ENCODE results near the gene TBC1D10A. TPM values are rescaled to one million over a fixed set of nuclear protein-coding genes. Genes with fewer than 3 reads are reported as not detected.

Gene TBC1D10A
- total RNA-seq, 1 donor from 2014 or later, result 7.9 TPM

DNA sequence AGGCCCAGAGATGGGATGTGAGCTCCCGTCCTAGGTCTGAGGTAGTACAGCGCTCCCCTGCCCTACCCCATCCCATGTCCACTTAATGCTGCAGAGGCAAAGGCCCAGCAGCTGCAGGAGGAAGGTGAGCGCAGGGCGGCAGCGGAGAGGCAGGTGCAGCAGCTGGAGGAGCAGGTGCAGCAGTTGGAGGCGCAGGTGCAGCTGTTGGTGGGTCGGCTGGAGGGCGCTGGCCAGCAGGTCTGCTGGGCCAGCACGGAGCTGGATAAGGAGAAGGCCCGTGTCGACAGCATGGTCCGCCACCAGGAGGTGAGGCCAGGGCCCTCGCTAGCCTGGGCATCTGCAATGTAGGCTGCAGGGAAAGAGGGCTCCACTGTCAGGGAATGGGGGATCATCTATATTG is 45.2 kb upstream of the TBC1D10A start:
- DNase-seq (ENCODE audit: low spot score), result no peak
- Mint-ChIP-seq H3K36me3 (ENCODE audit: low read depth, unreplicated experiment) (peaks cover 4% of the 10 kb centered on the region), H3K27me3 (ENCODE audit: unreplicated experiment) (peaks cover 9% of the 10 kb centered on the region)

DNA sequence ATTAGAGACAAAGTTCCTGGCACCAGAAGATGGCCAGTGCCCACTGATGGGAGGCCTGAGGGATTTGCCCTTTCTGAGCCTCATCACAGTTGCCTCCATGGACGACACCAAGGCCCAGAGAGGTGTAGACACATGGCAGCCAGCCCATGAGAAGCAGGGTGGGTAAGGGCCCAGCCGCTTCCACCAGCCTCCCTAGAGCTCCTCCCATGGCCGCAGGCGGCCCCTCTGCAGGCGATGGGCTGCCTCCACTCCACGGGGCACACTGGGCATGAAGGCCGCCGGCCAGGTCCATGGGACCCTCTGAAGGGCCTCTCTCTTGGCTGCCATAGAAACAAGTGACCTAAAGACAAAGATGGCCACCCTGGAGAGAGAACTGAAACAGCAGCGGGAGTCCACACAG is 44.6 kb upstream of the TBC1D10A start:
- no peaks in the 10 kb centered on the region for H3K9me3 Mint-ChIP-seq (ENCODE audit: unreplicated experiment)
- DNase-seq (ENCODE audit: low spot score), result no peak
- H3K27me3 Mint-ChIP-seq (ENCODE audit: unreplicated experiment), result peaks cover 9% of the 10 kb centered on the region
- no peak overlapping the region for H3K4me3 Mint-ChIP-seq (ENCODE audit: unreplicated experiment)
- TF ChIP-seq, protein P1, sequence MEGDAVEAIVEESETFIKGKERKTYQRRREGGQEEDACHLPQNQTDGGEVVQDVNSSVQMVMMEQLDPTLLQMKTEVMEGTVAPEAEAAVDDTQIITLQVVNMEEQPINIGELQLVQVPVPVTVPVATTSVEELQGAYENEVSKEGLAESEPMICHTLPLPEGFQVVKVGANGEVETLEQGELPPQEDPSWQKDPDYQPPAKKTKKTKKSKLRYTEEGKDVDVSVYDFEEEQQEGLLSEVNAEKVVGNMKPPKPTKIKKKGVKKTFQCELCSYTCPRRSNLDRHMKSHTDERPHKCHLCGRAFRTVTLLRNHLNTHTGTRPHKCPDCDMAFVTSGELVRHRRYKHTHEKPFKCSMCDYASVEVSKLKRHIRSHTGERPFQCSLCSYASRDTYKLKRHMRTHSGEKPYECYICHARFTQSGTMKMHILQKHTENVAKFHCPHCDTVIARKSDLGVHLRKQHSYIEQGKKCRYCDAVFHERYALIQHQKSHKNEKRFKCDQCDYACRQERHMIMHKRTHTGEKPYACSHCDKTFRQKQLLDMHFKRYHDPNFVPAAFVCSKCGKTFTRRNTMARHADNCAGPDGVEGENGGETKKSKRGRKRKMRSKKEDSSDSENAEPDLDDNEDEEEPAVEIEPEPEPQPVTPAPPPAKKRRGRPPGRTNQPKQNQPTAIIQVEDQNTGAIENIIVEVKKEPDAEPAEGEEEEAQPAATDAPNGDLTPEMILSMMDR (IDR thresholded peaks at IDR 0.05; ENCODE audit: unreplicated experiment), result no peak
- H3K4me1 Mint-ChIP-seq (ENCODE audit: unreplicated experiment), result peaks cover 16% of the 10 kb centered on the region
- H3K27ac Mint-ChIP-seq (ENCODE audit: unreplicated experiment), result no peak overlapping the region
- H3K36me3 Mint-ChIP-seq (ENCODE audit: low read depth, unreplicated experiment), result peaks cover 3% of the 10 kb centered on the region

More for the DNA sequence above, 45.2 kb upstream of the TBC1D10A start:
- Mint-ChIP-seq H3K4me3 (ENCODE audit: unreplicated experiment) (no peak overlapping the region), H3K9me3 (ENCODE audit: unreplicated experiment) (no peaks in the 10 kb centered on the region), H3K27ac (ENCODE audit: unreplicated experiment) (no peak overlapping the region), H3K4me1 (ENCODE audit: unreplicated experiment) (peaks cover 16% of the 10 kb centered on the region)
- TF ChIP-seq, protein P1 (IDR thresholded peaks at IDR 0.05; ENCODE audit: unreplicated experiment), result no peak

DNA sequence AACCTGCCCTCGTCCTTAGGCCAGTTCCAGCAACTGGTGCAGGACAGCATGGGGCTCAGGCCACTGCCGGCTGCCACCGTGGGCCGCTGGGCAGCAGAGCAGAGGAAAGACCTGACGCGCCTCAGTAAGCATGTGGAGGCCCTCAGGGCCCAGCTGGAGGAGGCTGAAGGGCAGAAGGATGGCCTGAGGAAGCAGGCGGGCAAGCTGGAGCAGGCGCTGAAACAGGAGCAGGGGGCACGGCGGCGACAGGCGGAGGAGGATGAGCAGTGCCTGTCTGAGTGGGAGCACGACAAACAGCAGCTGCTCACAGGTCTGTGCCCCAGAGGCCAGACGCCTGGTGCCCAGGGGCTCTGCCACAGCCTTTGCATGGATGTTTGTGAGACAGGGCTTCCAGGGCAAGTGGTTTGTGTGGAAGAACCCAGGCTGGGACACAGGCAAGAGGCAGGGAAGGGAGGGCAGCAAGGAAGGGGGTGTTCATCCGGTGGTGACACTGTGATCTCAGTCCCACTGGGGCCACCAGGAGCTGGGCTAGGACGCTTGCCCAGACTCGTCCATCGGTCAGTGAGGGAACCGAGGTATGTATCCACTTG is 44.0 kb upstream of the TBC1D10A start:
- peaks cover 16% of the 10 kb centered on the region for H3K4me1 Mint-ChIP-seq (ENCODE audit: unreplicated experiment)
- DNase-seq (ENCODE audit: low spot score), result no peak
- peaks cover 13% of the 10 kb centered on the region for H3K27me3 Mint-ChIP-seq (ENCODE audit: unreplicated experiment)
- no peak overlapping the region for H3K27ac Mint-ChIP-seq (ENCODE audit: unreplicated experiment)
- no peak overlapping the region for H3K4me3 Mint-ChIP-seq (ENCODE audit: unreplicated experiment)
- TF ChIP-seq, protein P1 (IDR thresholded peaks at IDR 0.05; ENCODE audit: unreplicated experiment), result no peak
- peaks cover 3% of the 10 kb centered on the region for H3K36me3 Mint-ChIP-seq (ENCODE audit: low read depth, unreplicated experiment)
- H3K9me3 Mint-ChIP-seq (ENCODE audit: unreplicated experiment), result no peaks in the 10 kb centered on the region

DNA sequence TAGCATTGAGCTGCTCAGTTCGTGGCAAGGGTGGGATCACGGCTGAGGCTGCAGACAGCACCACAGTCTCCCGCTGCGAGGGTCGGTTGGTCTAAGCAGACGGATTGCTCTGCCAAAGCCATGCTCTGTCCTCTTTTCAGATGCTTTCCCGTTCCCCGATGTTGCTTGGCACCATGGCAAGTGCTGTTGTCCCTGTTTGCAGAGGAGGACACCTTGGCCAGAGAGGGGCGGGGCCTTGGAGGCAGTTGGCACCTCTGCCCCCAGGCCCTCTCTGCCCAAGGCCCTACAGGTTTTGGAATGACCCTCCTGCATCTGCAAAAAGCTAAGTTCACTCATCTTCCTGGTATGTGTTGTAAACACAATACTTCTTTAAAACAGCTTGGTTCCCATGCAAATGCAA is 41.7 kb upstream of the TBC1D10A start:
- no peak overlapping the region for H3K27ac Mint-ChIP-seq (ENCODE audit: unreplicated experiment)

DNA sequence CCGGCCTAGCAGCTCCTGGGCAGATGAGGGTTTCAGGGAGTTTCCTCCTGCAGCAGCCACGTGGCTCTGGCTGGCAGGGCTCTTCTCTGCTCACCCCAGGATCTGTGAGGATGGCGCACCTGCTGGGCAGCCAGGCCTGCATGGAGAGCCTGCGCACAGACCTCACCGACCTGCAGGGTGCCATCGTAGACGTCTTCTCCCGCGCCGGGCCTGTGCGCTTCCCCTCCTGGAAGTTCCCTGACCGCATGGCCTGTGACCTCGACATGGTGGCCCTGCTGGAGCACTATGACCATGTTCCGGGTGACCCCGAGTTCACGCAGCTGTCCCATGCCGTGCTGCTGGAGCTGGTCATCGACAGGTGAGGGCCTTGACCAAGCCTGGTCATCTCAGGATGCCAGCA is 39.1 kb upstream of the TBC1D10A start:
- Mint-ChIP-seq H3K4me1 (ENCODE audit: unreplicated experiment) (peaks cover 11% of the 10 kb centered on the region), H3K36me3 (ENCODE audit: low read depth, unreplicated experiment) (peaks cover 7% of the 10 kb centered on the region), H3K27ac (ENCODE audit: unreplicated experiment) (no peak overlapping the region), H3K4me3 (ENCODE audit: unreplicated experiment) (no peak overlapping the region), H3K9me3 (ENCODE audit: unreplicated experiment) (no peaks in the 10 kb centered on the region), H3K27me3 (ENCODE audit: unreplicated experiment) (peaks cover 14% of the 10 kb centered on the region)
- TF ChIP-seq, protein P1 (IDR thresholded peaks at IDR 0.05; ENCODE audit: unreplicated experiment), result no peak
- DNase-seq (ENCODE audit: low spot score), result no peak

More for the DNA sequence above, 41.7 kb upstream of the TBC1D10A start:
- TF ChIP-seq, protein P1 (IDR thresholded peaks at IDR 0.05; ENCODE audit: unreplicated experiment), result no peak
- Mint-ChIP-seq H3K4me3 (ENCODE audit: unreplicated experiment) (no peak overlapping the region), H3K36me3 (ENCODE audit: low read depth, unreplicated experiment) (peaks cover 3% of the 10 kb centered on the region), H3K27me3 (ENCODE audit: unreplicated experiment) (peaks cover 11% of the 10 kb centered on the region), H3K4me1 (ENCODE audit: unreplicated experiment) (peaks cover 7% of the 10 kb centered on the region), H3K9me3 (ENCODE audit: unreplicated experiment) (no peaks in the 10 kb centered on the region)
- no peak for DNase-seq (ENCODE audit: low spot score)

Data from endothelial cell (in vitro differentiated cells).